Adrenal gland (tissue), 12 donors: ENCODE measurements around the gene LAMA2. TPM values are rescaled to one million over a fixed set of nuclear protein-coding genes. Genes with fewer than 3 reads are reported as not detected.
"Not testable (repeated sequence)": the region's sequence is repeated elsewhere in the genome, so short reads cannot be mapped to it uniquely, and the experiment has no call there.

ENCODE experiments used
- DNase-seq, 7 donors: peaks; one replicate each; pipeline ENCODE4 v3.0.0-alpha.2; 2019 to 2020
- H3K27ac ChIP-seq, 5 donors: fragments of 200-600 bp; sonication (generic) in 4 of 5; 1 replicate in 3 of 5; 2 replicates in 2 of 5; pipeline versions ENCODE4 v1.5.1 to v1.8.0; 2016 to 2020; ENCODE audit warnings: mild to moderate bottlenecking in 1 of 5
- H3K27me3 ChIP-seq: fragments of 200-600 bp; 2 replicates; pipeline ENCODE4 v1.8.0; 2021
- H3K36me3 ChIP-seq, 2 donors: fragments of 200-600 bp; replicated peaks in 1 of 2; 1 replicate in 1 of 2; 2 replicates in 1 of 2; pipeline versions ENCODE4 v1.5.1 to v1.8.0; 2018 to 2022
- H3K4me1 ChIP-seq, 2 donors: fragments of 200-600 bp; replicated peaks in 1 of 2; 1 replicate in 1 of 2; 2 replicates in 1 of 2; pipeline versions ENCODE4 v1.5.1 to v1.8.0; 2018 to 2021
- H3K4me3 ChIP-seq, 4 donors: fragments of 200-600 bp; sonication (generic) in 3 of 4; one replicate each; pipeline ENCODE4 v1.5.1; 2016 to 2018
- H3K9me3 ChIP-seq, 3 donors: fragments of 200-600 bp; sonication (generic) in 1 of 3; replicated peaks in 1 of 3; 1 replicate in 2 of 3; 2 replicates in 1 of 3; pipeline versions ENCODE4 v1.5.1 to v1.8.0; 2016 to 2021
- POLR2A ChIP-seq, 2 donors: fragments of 450-650 bp; IDR thresholded peaks; one replicate each; pipeline ENCODE4 v1.6.1; 2017; ENCODE audit warnings: antibody characterized with exemption in 2 of 2, mild to moderate bottlenecking in 2 of 2, moderate library complexity in 1 of 2
- WGBS, 4 donors: extraction: QIAGEN DNeasy Blood & Tissue Kit in 2 of 4; methylation state at CpG; one replicate each; pipeline versions ENCODE4 v1.1.5 to v1.1.7; 2013 to 2017; 5-methylcytosine and 5-hydroxymethylcytosine counted together
- intact Hi-C, 2 donors: fragments of 100-400 bp; cut with DNase I; formaldehyde crosslinking; loops; one replicate each; pipeline versions ENCODE4 v1.14.1 to v1.15.0; 2022 to 2023
- polyA plus RNA-seq, 3 donors: library from polyadenylated mRNA; stranded (reverse); fragments of 200-250 nt in 2 of 3; fragments of 350-450 nt in 1 of 3; fragmentation: Illumina TruSeq in 1 of 3; extraction: RNeasy Lipid Tissue Mini Kit (QIAGEN cat#74804) in 1 of 3; gene quantifications; one replicate each; pipeline ENCODE4 v1.2.3, GENCODE V29; 2013 to 2014
- total RNA-seq, 9 donors: library from RNA; depleted of rRNA in 4 of 9; stranded (reverse); fragments of >200 nt in 4 of 9; fragments of 120-200 nt in 1 of 9; fragmentation: NEBNext Ultra II Directional in 1 of 9; extraction: Animal tissue kit (Norgen Biotek cat#: 25700) in 1 of 9; gene quantifications; one replicate each; pipeline versions ENCODE4 v1.1.0 to v1.2.4, GENCODE V29; 2013 to 2023
- TF ChIP-seq, protein P1 (sequence below), 6 experiments: fragments of 450-650 bp in 4 of 6; fragments of 200-600 bp in 2 of 6; sonication (generic) in 1 of 6; IDR thresholded peaks; 1 replicate in 5 of 6; 2 replicates in 1 of 6; pipeline versions ENCODE4 v1.5.1 to v1.8.0; 2016 to 2021; ENCODE audit warnings: antibody characterized with exemption in 6 of 6, mild to moderate bottlenecking in 2 of 6, moderate library complexity in 1 of 6
- donor health status: healthy with polysubstance abuse.
- donor health status: Bipolar disorder and iron deficiency.
- donor health status: DM: yes; HTN: yes; CAD: no.
- donor health status: DM: no; HTN: no; CAD: no.
- donor health status: DM: no; HTN: no; CAD: no.
- donor health status: DM: yes; HTN: yes; CAD: no.

Gene LAMA2
- total and polyA plus RNA-seq, 12 donors = 5.8 to 105 (median 38.9) TPM

DNA sequence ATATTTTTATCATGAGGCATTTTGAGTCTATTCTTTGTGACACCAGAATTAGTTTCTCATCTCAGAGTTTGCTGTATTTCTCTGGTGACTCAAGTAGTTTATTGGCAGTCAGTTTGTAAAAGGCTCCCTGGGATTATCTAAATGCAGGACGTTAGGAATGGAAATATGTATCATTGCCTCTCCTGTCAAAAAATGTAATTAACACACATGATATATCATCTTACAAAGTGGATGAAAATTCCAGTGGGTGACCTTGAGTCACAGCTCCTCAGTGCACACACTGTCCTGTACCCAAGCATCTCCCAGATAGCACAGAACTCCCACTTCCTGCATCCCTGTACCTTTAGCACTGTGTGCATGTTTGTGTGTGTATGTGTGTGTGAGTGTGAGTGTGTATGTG is 258.6 kb downstream of the LAMA2 start:
- H3K9me3 ChIP-seq = peaks cover 0 to 3% (median 0%) of the 10 kb centered on the region in 3 donors
- TF ChIP-seq, protein P1, sequence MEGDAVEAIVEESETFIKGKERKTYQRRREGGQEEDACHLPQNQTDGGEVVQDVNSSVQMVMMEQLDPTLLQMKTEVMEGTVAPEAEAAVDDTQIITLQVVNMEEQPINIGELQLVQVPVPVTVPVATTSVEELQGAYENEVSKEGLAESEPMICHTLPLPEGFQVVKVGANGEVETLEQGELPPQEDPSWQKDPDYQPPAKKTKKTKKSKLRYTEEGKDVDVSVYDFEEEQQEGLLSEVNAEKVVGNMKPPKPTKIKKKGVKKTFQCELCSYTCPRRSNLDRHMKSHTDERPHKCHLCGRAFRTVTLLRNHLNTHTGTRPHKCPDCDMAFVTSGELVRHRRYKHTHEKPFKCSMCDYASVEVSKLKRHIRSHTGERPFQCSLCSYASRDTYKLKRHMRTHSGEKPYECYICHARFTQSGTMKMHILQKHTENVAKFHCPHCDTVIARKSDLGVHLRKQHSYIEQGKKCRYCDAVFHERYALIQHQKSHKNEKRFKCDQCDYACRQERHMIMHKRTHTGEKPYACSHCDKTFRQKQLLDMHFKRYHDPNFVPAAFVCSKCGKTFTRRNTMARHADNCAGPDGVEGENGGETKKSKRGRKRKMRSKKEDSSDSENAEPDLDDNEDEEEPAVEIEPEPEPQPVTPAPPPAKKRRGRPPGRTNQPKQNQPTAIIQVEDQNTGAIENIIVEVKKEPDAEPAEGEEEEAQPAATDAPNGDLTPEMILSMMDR (IDR thresholded peaks at IDR 0.05) = no peak
- TF ChIP-seq POLR2A (IDR thresholded peaks at IDR 0.05) = no peak
- H3K4me3 ChIP-seq = no peak overlapping the region
- H3K36me3 ChIP-seq = no peaks in the 10 kb centered on the region
- H3K27me3 ChIP-seq = no peaks in the 10 kb centered on the region
- H3K4me1 ChIP-seq = no peaks in the 10 kb centered on the region
- DNase-seq = no peak
- intact Hi-C loops = no loop called here
- H3K27ac ChIP-seq = peak overlapping the region in 2 of 5 donors; percentile 38 to 67
- 5 to 28% (median 13%) methylated on average over 1 of the region's 1 CpG for WGBS, 4 donors

DNA sequence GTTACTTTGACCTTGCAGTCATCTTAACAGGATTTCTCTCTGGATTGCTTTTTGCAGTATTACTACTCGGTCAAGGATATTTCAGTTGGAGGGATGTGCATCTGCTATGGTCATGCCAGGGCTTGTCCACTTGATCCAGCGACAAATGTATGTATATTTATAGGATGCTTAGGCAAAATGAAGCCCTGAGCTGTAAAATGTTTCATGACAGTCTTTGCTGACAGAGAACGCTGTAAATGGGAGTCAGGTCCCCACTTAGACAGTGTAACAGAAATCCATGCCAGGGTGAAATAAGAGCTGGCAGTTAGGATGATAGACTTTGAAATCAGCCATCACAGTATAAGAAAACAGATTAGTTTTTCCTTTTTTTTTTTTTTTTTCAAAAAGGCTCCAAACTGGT is 264.0 kb downstream of the LAMA2 start:
- Histone ChIP-seq H3K4me3 (no peak overlapping the region), H3K36me3 (no peaks in the 10 kb centered on the region), H3K27ac (no peak overlapping the region), H3K27me3 (no peaks in the 10 kb centered on the region), H3K4me1 (no peaks in the 10 kb centered on the region), H3K9me3 (no peaks in the 10 kb centered on the region)
- TF ChIP-seq, protein P1 (IDR thresholded peaks at IDR 0.05) = no peak
- TF ChIP-seq POLR2A (IDR thresholded peaks at IDR 0.05) = no peak
- no peak for DNase-seq
- intact Hi-C loops = no loop called here
- WGBS, 4 donors = 54 to 70% (median 61%) methylated on average over 3 of the region's 3 CpGs

DNA sequence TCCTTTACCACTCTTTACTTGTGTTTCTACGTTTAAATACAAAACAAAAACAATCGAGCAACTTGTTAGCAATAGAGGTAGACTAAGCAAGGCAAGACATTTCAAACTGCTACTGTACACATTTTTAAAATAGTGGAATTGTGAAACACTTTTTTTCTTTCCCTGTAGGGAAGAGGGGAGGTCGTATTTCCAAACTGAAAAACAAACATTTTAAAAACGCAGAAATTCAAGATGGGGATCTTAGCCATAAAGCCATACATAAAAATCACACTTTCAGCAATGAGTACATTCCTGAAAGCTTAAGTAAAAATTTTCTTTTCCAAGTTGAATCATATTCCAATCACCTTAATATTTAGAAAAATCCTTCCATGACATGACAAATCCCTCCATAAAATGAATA is 267.6 kb downstream of the LAMA2 start:
- H3K4me1 ChIP-seq = no peaks in the 10 kb centered on the region
- intact Hi-C loops = no loop called here
- no peaks in the 10 kb centered on the region for H3K36me3 ChIP-seq
- TF ChIP-seq, protein P1 (IDR thresholded peaks at IDR 0.05) = no peak
- no peak for TF ChIP-seq POLR2A (IDR thresholded peaks at IDR 0.05)
- WGBS, 4 donors = 70 to 81% (median 79%) methylated on average over 4 of the region's 4 CpGs
- H3K27ac ChIP-seq = no peak overlapping the region
- no peak overlapping the region for H3K4me3 ChIP-seq
- no peaks in the 10 kb centered on the region for H3K27me3 ChIP-seq
- H3K9me3 ChIP-seq = peaks cover 0 to 3% (median 0%) of the 10 kb centered on the region in 3 donors
- DNase-seq = no peak

DNA sequence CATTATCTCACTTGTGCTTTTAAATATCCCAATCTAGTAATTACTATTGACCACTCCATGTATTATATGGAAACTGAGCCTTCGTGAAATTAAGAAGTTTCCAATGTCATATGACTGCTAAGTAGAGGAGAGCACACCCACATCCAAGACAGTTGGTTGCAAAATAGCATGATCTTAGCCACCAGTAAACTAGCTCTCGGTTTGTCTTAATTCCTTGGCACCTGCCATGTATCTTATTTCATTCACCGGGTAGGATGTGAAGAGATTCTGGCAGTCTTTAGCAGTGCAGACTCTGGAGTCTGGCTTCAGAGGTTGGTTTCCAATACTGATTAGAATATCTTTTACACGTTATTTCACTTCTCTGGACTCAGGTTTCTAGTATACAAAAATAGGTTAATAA is 270.3 kb downstream of the LAMA2 start:
- no peaks in the 10 kb centered on the region for H3K4me1 ChIP-seq
- TF ChIP-seq, protein P1 (IDR thresholded peaks at IDR 0.05) = no peak
- TF ChIP-seq POLR2A (IDR thresholded peaks at IDR 0.05) = no peak
- H3K4me3 ChIP-seq = no peak overlapping the region
- WGBS, 4 donors = 72 to 87% (median 82%) methylated on average over 4 of the region's 4 CpGs
- no peaks in the 10 kb centered on the region for H3K36me3 ChIP-seq
- peaks cover 0 to 5% (median 0%) of the 10 kb centered on the region in 3 donors for H3K9me3 ChIP-seq
- no peak overlapping the region for H3K27ac ChIP-seq
- intact Hi-C loops = no loop called here
- H3K27me3 ChIP-seq = no peaks in the 10 kb centered on the region
- no peak for DNase-seq

DNA sequence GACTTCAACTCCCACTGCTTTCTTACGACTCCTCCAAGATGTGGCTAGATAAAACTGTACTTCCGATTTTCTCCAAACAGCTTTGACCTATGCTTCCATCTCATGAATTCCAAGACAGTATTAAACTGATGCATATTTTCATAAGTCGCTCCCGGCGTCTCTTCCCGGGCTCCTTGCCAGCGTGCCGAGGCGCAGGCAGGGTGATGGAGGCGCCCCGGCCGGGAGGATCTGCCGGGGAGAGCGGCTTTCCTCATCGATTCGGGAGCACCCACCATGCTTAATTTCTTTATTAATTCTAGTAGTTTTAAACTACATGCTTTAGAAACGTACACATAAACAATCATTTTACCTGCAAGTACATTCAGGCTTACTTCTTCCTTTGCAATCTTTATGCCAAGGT is 276.3 kb downstream of the LAMA2 start:
- H3K4me1 ChIP-seq, H3K36me3 ChIP-seq, H3K27me3 ChIP-seq, H3K4me3 ChIP-seq, H3K27ac ChIP-seq, H3K9me3 ChIP-seq, intact Hi-C loops, DNase-seq: not testable (repeated sequence)
- 87 to 91% (median 88%) methylated on average over 17 of the region's 17 CpGs for WGBS, 4 donors
